HG02852 (cell line): ENCODE results near the gene CLNK.

ENCODE experiments used
- ATAC-seq: cut with Tn5 transposase; IDR thresholded peaks from one replicate; pipeline ENCODE4 v1.9.1; 2021; ENCODE audit warnings: mild to moderate bottlenecking, moderate library complexity; ENCODE audit not compliant: unreplicated experiment

CLNK gene

DNA sequence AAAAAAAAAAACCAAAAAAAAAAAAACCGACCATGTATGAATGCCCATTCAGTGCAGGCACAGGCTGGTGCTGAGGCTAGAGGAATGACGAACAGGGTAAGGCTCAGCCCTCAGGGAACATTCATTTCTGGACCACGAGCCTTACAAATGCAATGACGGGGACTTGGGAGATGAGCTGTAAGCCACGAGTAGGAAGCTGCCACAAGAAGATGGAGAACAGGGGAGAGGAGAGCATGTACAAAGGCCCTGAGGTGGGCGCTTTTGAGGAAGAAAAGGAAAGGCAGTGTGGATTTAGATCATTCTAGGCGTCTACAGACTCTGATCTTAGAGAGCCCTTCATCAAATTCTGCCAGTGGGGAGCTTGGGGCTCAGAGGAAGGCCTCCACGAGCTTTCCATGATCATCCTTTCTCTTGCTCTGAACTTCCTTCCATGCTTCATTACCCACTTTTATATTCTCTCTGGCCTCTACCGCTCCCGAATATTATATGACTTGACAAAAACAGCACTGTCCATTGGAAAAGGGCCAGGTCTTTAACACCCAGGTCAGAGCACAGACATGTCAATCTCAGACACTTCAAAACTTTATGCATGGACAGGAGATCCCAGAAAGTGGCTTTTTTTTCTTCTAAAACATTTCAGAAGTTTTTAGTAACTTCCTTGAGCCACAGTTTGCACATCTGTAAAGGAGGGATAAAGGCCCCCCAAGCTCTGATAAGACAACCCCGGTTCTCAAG is 224.1 kb downstream of the CLNK start:
- ATAC-seq, result no peak

DNA sequence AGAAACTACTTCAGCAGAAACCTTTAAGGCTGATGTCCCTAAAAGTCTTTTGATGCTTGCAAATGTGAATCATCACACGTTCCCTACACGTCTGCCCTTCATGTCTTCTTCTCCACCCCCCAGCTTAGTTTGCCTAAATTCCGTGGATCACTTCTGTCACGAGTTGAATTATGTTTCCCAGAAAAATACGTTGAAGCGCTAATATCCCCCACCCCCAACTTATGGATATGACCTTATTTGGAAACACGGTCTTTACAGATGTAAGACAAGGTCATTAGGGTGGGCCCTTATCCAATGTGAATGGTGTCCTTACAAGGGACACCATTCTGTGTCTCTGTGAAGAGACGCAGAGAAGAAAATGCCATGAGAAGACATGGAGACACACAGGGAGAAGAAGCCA is 225.3 kb downstream of the CLNK start:
- ATAC-seq, result no peak

DNA sequence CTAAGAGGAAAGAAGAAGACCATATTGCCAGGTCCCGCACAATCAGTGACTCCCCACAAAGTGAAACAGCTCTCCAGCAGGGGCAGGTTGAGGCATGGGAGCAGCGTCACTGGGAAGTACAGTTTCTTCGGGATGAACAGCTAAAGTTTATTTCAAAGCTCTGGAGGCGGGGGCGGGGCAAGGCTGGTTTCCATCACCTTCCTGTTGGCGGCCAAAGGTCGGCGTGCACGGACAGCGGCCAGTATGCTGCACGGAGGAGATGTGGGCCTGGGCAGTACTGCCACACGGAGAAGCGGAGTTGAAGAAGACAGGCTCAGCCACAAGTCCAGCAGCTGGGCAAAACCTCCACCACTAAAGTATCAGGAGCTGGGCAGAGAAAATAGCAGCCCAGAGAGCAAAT is 226.4 kb downstream of the CLNK start:
- no peak for ATAC-seq

- ATAC-seq, result peak; percentile 80
These were observed 227.2 kb downstream of the CLNK start, which contains the start of gene ZNF518B for GRCh38 chr4:10457255-10457801. Gene ZNF518B, minus strand, starts transcription at chr4:10457426. Its CDS starts 11,098 bp downstream, at chr4:10446328.

DNA sequence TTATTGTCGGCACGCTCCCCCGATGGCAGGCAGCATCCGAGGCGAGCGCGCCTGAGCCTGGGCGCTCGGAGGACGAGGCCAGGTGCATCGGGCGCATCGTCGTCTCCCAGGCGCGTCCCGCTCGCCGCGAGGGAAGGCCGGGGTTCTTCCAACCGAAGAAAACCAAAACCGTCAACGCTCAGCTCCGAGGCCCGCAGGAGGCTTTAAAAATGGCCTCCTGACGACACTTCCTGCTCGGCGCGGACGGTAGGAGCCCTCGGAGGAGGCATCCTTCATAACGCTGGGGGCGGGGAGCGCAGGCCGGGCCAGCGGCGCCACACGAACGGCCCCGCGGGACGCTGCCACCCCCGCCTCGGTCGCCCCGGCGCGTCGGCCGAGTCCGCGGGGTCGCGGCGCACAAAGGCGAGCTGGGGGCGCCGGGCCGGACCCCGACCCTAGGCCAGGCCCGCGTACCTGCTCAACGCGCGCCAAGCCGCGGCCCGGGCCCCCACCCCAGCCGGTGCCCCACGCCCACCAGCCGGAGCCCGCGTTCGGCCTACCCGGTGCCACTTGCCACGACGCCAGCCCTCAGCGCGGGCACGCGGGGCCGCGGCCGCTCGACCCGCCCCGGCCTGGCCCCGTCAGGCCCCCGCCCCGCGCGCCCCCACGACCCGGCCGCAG is 227.8 kb downstream of the CLNK start:
- peak; percentile 66 for ATAC-seq

DNA sequence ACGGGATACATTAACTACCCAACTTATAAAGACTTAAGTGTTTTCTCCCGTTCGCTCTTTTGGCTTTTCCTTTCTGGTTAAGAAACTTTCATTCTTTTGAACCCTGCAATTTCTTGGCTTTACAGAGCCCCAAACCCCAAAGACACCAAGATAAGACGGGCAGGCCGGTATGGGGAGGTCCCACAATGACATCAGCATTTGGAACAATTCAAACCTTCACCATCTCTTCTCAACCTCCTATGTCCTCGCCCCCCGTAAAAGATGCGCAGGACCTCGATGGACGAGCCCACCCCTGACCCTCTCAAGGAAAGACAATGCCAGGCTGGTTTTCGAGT is 228.3 kb downstream of the CLNK start:
- ATAC-seq, result no peak

GRCh38 chr4:10455133-10455532 is 229.4 kb downstream of the CLNK start:
- ATAC-seq, result no peak

- no peak for ATAC-seq
These were observed 229.8 kb downstream of the CLNK start for GRCh38 chr4:10454726-10455125.

DNA sequence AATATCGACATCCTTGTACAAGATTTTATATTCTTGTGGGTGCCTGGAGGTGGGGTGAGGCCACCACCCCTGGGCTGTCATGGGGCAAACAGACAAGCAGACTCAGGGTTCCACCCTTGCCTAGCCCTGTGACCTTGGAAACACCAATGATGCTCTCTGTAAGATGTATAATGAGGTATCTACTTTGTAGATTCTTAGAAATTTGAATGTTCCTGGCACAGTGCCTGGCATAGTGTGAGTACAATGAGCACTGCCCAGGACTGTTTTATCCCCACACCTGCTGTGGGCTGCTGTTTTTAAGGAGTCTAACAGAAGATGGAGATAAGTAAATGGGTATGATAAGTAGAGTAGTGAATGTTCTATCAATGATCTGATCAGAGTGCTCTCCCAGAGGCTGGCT is 230.4 kb downstream of the CLNK start:
- ATAC-seq, result no peak

DNA sequence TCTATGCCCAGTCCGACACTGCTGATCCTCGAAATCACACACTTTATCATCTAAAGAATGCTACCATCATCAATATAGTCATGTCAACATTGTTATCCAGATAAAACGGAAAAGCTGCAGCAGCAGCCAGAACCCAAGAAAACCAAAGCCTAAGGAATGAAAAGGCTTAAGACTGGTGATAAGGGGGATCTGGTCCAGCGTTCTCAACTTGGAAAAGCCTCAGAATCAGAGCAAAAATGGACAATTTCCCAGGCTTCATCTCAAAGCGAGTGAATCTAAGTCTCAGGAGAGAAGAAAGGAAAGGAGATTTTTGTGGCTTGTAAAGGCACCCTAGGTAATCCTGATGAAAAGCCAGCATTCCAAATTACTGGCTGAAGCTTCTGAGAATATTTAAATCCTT is 235.6 kb downstream of the CLNK start:
- no peak for ATAC-seq

GRCh38 chr4:10442976-10443375 is 241.6 kb downstream of the CLNK start:
- ATAC-seq, result no peak

- no peak for ATAC-seq
These were observed 243.1 kb downstream of the CLNK start for GRCh38 chr4:10441512-10441911.

DNA sequence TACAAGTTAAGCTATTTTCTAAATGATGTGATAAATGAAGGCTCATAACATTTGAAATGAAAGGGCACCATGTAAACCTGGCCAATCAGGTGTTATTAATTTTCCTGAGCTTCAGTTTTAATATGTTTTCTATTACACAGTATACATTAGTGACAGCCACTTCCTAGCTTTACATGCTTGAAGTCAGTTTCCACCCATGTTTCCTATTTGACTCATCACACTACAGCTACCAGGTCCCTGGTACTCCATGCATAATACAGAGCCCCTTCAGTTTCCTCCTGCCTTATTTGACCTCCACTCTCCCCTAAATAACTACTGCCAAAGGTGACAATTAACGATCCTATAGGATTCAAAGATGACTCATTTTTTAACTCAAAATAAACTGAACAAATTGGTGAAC is 245.6 kb downstream of the CLNK start:
- peak; percentile 64 for ATAC-seq

DNA sequence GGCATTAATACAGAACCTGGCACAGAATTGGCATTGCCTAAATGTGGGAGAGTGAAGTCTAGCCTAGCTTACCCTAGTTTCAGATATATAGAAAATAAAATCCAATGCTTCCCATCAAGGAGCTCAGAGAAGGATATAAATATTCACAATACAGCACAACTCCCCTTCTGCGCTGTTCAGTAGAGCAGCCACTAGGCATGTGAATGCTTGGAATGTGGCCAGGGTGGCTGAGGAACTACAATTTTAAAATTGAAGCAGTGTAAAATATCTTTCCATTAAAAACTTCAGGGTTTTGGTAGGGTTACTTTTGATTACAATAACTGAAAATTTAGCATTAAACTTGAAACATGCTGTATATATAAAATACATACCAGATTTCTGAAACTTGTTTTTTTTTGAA is 246.8 kb downstream of the CLNK start:
- no peak for ATAC-seq
